Stomach (tissue), 4 donors: Measurements from ENCODE around the gene LILRA1.

Experiments
- EP300 ChIP-seq: sonication (generic); formaldehyde crosslinking; IDR thresholded peaks from one replicate; pipeline ENCODE4 v1.6.1; 2017; ENCODE audit warnings: antibody characterized with exemption
- POLR2A ChIP-seq, 4 donors: fragments of 450-650 bp; IDR thresholded peaks; one replicate each; pipeline ENCODE4 v1.6.1; 2016; ENCODE audit warnings: antibody characterized with exemption in 4 of 4, control low read depth in 2 of 4, mild to moderate bottlenecking in 1 of 4, moderate library complexity in 1 of 4
- POLR2AphosphoS5 ChIP-seq, 3 donors: sonication (generic); formaldehyde crosslinking; IDR thresholded peaks; one replicate each; pipeline ENCODE4 v1.6.1; 2016; ENCODE audit warnings: antibody characterized with exemption in 3 of 3
- TF ChIP-seq, protein P1 (sequence below), 7 experiments: fragments of 450-650 bp in 4 of 7; fragments of 200-600 bp in 3 of 7; sonication (generic) in 3 of 7; IDR thresholded peaks; one replicate each; pipeline ENCODE4 v1.5.1; 2016 to 2019; ENCODE audit warnings: antibody characterized with exemption in 7 of 7, control low read depth in 2 of 7, mild to moderate bottlenecking in 1 of 7

DNA sequence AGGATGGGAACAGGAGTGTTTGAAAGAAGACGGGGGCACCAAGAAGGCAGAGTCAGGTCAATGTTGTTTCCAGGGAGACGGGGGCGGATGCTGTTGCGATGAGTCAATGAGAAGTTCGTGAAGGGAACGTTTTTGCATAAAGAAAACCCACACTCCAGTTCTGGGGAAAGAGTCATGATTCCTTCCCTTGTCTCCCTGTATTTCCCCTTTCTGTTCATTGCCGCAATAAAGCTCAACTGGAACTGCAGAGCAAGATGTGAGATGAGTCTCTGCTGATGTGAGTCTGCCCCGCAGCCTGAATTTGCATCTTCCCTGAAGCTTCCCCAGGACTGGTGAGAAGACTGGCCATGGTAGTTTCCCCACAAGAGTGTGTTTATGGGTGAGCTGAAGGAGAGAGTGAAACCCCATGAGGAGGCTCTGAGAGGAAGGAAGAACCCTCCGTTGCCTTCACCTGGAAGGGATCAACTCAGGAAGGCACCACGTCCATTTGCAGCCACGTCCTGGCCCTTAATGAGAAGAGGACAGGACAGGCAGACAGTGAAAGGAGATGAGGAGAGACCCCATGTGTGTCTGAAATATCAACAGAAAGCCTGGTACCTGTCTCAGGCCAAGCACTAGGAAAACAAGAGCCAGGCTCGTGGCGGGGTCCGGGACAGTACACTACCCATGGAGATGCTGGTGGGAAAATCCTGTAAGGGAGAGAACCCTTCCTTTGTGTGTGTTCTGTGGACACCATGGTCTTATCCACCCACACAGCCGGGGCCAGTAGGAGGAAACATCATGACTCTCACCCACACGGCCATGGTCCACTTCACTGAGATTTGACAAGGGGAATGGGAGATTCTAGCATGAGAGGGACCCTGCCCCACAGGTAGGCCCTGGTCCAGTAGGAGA, 13.7 kb downstream of the LILRA1 start:
- TF ChIP-seq, protein P1, sequence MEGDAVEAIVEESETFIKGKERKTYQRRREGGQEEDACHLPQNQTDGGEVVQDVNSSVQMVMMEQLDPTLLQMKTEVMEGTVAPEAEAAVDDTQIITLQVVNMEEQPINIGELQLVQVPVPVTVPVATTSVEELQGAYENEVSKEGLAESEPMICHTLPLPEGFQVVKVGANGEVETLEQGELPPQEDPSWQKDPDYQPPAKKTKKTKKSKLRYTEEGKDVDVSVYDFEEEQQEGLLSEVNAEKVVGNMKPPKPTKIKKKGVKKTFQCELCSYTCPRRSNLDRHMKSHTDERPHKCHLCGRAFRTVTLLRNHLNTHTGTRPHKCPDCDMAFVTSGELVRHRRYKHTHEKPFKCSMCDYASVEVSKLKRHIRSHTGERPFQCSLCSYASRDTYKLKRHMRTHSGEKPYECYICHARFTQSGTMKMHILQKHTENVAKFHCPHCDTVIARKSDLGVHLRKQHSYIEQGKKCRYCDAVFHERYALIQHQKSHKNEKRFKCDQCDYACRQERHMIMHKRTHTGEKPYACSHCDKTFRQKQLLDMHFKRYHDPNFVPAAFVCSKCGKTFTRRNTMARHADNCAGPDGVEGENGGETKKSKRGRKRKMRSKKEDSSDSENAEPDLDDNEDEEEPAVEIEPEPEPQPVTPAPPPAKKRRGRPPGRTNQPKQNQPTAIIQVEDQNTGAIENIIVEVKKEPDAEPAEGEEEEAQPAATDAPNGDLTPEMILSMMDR (IDR thresholded peaks at IDR 0.05): no peak
- TF ChIP-seq POLR2A (IDR thresholded peaks at IDR 0.05) (no peak), EP300 (no peak), POLR2AphosphoS5 (IDR thresholded peaks at IDR 0.05) (no peak)
